ENCODE results near the gene STK36. TPM values are rescaled to one million over a fixed set of nuclear protein-coding genes. Genes with fewer than 3 reads are reported as not detected.

The STK36 gene
- total RNA-seq, 2 donors from 2014 or later: 17.8 to 36.7 TPM

DNA sequence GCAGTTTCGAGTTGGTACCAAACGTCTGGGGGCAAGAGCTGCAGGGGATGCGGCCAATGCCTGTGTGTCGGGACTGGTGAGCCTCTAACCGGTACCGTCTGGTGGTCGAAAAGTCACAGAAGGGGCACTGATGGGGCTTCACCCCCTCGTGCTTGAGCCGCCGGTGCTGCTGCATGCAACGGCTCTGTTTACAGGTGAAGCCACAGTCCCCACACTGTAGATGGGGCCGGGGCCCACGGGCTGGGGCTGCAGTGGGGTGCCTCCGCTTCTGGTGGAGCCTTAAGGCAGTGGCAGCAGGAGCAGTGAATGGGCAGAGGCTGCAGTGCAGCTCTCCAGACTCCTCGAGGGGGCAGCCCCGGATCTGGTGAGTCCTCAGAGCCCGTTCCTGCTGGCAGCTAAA, 29.1 kb upstream of the STK36 start:
- H3K36me3 ChIP-seq: peaks cover 21% of the 10 kb centered on the region
- TF ChIP-seq, protein P1, sequence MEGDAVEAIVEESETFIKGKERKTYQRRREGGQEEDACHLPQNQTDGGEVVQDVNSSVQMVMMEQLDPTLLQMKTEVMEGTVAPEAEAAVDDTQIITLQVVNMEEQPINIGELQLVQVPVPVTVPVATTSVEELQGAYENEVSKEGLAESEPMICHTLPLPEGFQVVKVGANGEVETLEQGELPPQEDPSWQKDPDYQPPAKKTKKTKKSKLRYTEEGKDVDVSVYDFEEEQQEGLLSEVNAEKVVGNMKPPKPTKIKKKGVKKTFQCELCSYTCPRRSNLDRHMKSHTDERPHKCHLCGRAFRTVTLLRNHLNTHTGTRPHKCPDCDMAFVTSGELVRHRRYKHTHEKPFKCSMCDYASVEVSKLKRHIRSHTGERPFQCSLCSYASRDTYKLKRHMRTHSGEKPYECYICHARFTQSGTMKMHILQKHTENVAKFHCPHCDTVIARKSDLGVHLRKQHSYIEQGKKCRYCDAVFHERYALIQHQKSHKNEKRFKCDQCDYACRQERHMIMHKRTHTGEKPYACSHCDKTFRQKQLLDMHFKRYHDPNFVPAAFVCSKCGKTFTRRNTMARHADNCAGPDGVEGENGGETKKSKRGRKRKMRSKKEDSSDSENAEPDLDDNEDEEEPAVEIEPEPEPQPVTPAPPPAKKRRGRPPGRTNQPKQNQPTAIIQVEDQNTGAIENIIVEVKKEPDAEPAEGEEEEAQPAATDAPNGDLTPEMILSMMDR (IDR thresholded peaks at IDR 0.05): no peak

GRCh38 chr2:218643751-218644310, 28.1 kb upstream of the STK36 start:
- DNase-seq: no peak
- TF ChIP-seq, protein P1 (IDR thresholded peaks at IDR 0.05): no peak
- no peak overlapping the region for H3K27ac ChIP-seq
- no peaks in the 10 kb centered on the region for H3K9me3 ChIP-seq
- H3K9ac ChIP-seq (ENCODE audit: low read depth in 2 of 2, low read length in 2 of 2): no peak overlapping the region
- H3K36me3 ChIP-seq: peaks cover 22% of the 10 kb centered on the region
- H3K27me3 ChIP-seq: no peaks in the 10 kb centered on the region
- no peak overlapping the region for H3K4me3 ChIP-seq
- H3K4me1 ChIP-seq: no peaks in the 10 kb centered on the region
- intact Hi-C loops (cut with DNase I): loop anchor here (10.0 kb wide), 1 partner anchor 239 kb away; no protein-coding TSS in a partner anchor

More for the DNA sequence above, 29.1 kb upstream of the STK36 start:
- Histone ChIP-seq H3K9ac (ENCODE audit: low read depth in 2 of 2, low read length in 2 of 2) (no peak overlapping the region), H3K9me3 (no peaks in the 10 kb centered on the region), H3K4me1 (no peaks in the 10 kb centered on the region), H3K27ac (no peak overlapping the region), H3K27me3 (no peaks in the 10 kb centered on the region), H3K4me3 (no peak overlapping the region)
- DNase-seq: no peak
- intact Hi-C loops (cut with DNase I): loop anchor here (10.0 kb wide), 1 partner anchor 238 kb away; no protein-coding TSS in a partner anchor

- Histone ChIP-seq H3K27me3 (no peaks in the 10 kb centered on the region), H3K27ac (no peak overlapping the region), H3K4me3 (no peak overlapping the region), H3K4me1 (no peaks in the 10 kb centered on the region), H3K9me3 (no peaks in the 10 kb centered on the region), H3K36me3 (peaks cover 24% of the 10 kb centered on the region), H3K9ac (ENCODE audit: low read depth in 2 of 2, low read length in 2 of 2) (no peak overlapping the region)
- DNase-seq: no peak
- TF ChIP-seq, protein P1 (IDR thresholded peaks at IDR 0.05): no peak
- intact Hi-C loops (cut with DNase I): loop anchor here (10.0 kb wide), 1 partner anchor 240 kb away; no protein-coding TSS in a partner anchor
Observed at GRCh38 chr2:218644721-218645120, 27.2 kb upstream of the STK36 start.

GRCh38 chr2:218645126-218645525, 26.8 kb upstream of the STK36 start:
- TF ChIP-seq, protein P1 (IDR thresholded peaks at IDR 0.05): no peak
- Histone ChIP-seq H3K9me3 (no peaks in the 10 kb centered on the region), H3K36me3 (peaks cover 24% of the 10 kb centered on the region), H3K9ac (ENCODE audit: low read depth in 2 of 2, low read length in 2 of 2) (no peak overlapping the region), H3K27ac (no peak overlapping the region), H3K4me3 (no peak overlapping the region), H3K27me3 (no peaks in the 10 kb centered on the region), H3K4me1 (no peaks in the 10 kb centered on the region)
- intact Hi-C loops (cut with DNase I): loop anchor here (10.0 kb wide), 1 partner anchor 240 kb away; no protein-coding TSS in a partner anchor
- no peak for DNase-seq

- intact Hi-C loops (cut with DNase I): loop anchor here (10.0 kb wide), 1 partner anchor 243 kb away; no protein-coding TSS in a partner anchor
- no peaks in the 10 kb centered on the region for H3K27me3 ChIP-seq
- TF ChIP-seq, protein P1 (IDR thresholded peaks at IDR 0.05): peak; percentile 85
- no peak overlapping the region for H3K4me3 ChIP-seq
- no peak overlapping the region for H3K27ac ChIP-seq
- H3K36me3 ChIP-seq: peaks cover 30% of the 10 kb centered on the region
- no peak overlapping the region for H3K9ac ChIP-seq (ENCODE audit: low read depth in 2 of 2, low read length in 2 of 2)
- DNase-seq: peak; percentile 53
- H3K4me1 ChIP-seq: no peaks in the 10 kb centered on the region
- H3K9me3 ChIP-seq: no peaks in the 10 kb centered on the region
Observed at GRCh38 chr2:218648088-218648786, 23.6 kb upstream of the STK36 start.

All from colonic mucosa (tissue), 4 donors.